Spleen (tissue), 11 donors: ENCODE measurements around the gene MAGI2. TPM values are rescaled to one million over a fixed set of nuclear protein-coding genes. Genes with fewer than 3 reads are reported as not detected.

ENCODE experiments used
- DNase-seq: peaks from one replicate; pipeline ENCODE4 v3.0.0-alpha.2; 2020
- H3K27ac ChIP-seq, 8 donors: fragments of 200-600 bp; sonication (generic) in 7 of 8; 1 replicate in 4 of 8; 2 replicates in 4 of 8; pipeline versions ENCODE4 v1.5.0 to v1.8.0; 2016 to 2021; ENCODE audit warnings: inconsistent platforms in 4 of 8, mild to moderate bottlenecking in 4 of 8, moderate library complexity in 1 of 8
- H3K27me3 ChIP-seq, 7 donors: fragments of 200-600 bp; sonication (generic) in 6 of 7; replicated peaks in 1 of 7; 1 replicate in 4 of 7; 2 replicates in 3 of 7; pipeline versions ENCODE4 v1.5.0 to v1.8.0; 2016 to 2021; ENCODE audit warnings: inconsistent platforms in 3 of 7, mild to moderate bottlenecking in 1 of 7
- H3K36me3 ChIP-seq, 6 donors: fragments of 200-600 bp; sonication (generic) in 5 of 6; 1 replicate in 4 of 6; 2 replicates in 2 of 6; pipeline versions ENCODE4 v1.5.0 to v1.8.0; 2016 to 2021; ENCODE audit warnings: inconsistent platforms in 2 of 6
- H3K4me1 ChIP-seq, 6 donors: fragments of 200-600 bp; sonication (generic) in 5 of 6; 1 replicate in 3 of 6; 2 replicates in 3 of 6; pipeline versions ENCODE4 v1.5.0 to v1.8.0; 2016 to 2021; ENCODE audit warnings: inconsistent platforms in 3 of 6
- H3K4me3 ChIP-seq, 8 donors: fragments of 200-600 bp; sonication (generic) in 7 of 8; 1 replicate in 4 of 8; 2 replicates in 4 of 8; pipeline versions ENCODE4 v1.5.0 to v1.8.0; 2016 to 2021; ENCODE audit warnings: inconsistent platforms in 4 of 8, mild to moderate bottlenecking in 4 of 8, moderate library complexity in 2 of 8
- H3K9me3 ChIP-seq, 8 donors: fragments of 200-600 bp; sonication (generic) in 7 of 8; 1 replicate in 4 of 8; 2 replicates in 4 of 8; pipeline versions ENCODE4 v1.5.0 to v1.8.0; 2016 to 2021; ENCODE audit warnings: inconsistent platforms in 4 of 8
- POLR2A ChIP-seq, 3 donors: fragments of 450-650 bp; IDR thresholded peaks; one replicate each; pipeline ENCODE4 v1.5.1; 2017; ENCODE audit warnings: antibody characterized with exemption in 3 of 3, mild to moderate bottlenecking in 1 of 3
- POLR2AphosphoS5 ChIP-seq, 3 donors: sonication (generic); formaldehyde crosslinking; IDR thresholded peaks; one replicate each; pipeline ENCODE4 v1.5.1; 2017; ENCODE audit warnings: antibody characterized with exemption in 3 of 3
- WGBS, 5 donors: extraction: QIAGEN DNeasy Blood & Tissue Kit in 3 of 5; methylation state at CpG; one replicate each; pipeline versions ENCODE4 v1.1.5 to v1.1.7; 2013 to 2018; 5-methylcytosine and 5-hydroxymethylcytosine counted together
- intact Hi-C: fragments of 100-400 bp; cut with DNase I; formaldehyde crosslinking; loops from one replicate; pipeline ENCODE4 v1.15.0; 2023; ENCODE audit warnings: low total_unique reads
- polyA plus RNA-seq, 3 donors: library from polyadenylated mRNA; stranded (reverse); fragments of 200-250 nt; gene quantifications; one replicate each; pipeline ENCODE4 v1.2.1, GENCODE V29; 2013
- total RNA-seq, 7 donors: library from RNA; depleted of rRNA in 3 of 7; stranded (reverse); fragments of >200 nt in 3 of 7; fragmentation: NEBNext Ultra II Directional in 4 of 7; extraction: Animal tissue kit (Norgen Biotek cat#: 25700) in 4 of 7; gene quantifications; one replicate each; pipeline versions ENCODE4 v1.1.0 to v1.2.1, GENCODE V29; 2016 to 2021
- TF ChIP-seq, protein P1 (sequence below), 11 experiments: fragments of 200-600 bp in 7 of 11; fragments of 450-650 bp in 4 of 11; sonication (generic) in 4 of 11; IDR thresholded peaks in 8 of 11; conservative IDR thresholded peaks in 3 of 11; 1 replicate in 7 of 11; 2 replicates in 4 of 11; pipeline versions ENCODE4 v1.4.0 to v1.8.0; 2016 to 2021; ENCODE audit warnings: antibody characterized with exemption in 11 of 11, inconsistent platforms in 4 of 11, mild to moderate bottlenecking in 1 of 11
- donor health status: healthy with polysubstance abuse.
- donor health status: DM: no; HTN: no; CAD: no; lungs with moderate emphysema.
- donor health status: DM: no; HTN: no; CAD: no.
- donor health status: Bipolar disorder and iron deficiency.
- donor health status: healthy.
- donor health status: DM: no; HTN: no; CAD: no.
- donor health status: DM: yes; HTN: yes; CAD: no.

Gene MAGI2
- total and polyA plus RNA-seq, 10 donors, result 0.74 to 18.1 (median 11.1) TPM

DNA sequence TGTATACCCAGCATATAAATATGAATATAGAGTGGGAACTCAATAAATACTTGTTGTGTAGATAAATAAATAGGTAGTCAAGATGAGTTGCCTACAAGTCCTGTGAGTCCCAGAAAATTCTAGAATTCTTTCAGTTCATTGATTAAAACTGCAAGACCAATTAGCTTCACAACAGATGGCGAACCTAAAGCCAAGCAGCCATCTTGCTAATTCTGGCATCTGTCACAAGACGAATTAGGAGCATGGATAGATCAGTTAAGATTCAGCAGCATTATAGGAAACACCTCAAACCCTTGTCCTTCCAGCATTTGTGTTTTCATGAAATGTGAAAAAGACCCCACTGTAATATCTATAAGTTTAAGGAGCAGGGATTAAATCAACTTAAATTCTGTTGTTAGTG, 552.7 kb downstream of the MAGI2 start:
- TF ChIP-seq POLR2AphosphoS5 (IDR thresholded peaks at IDR 0.05), result no peak
- TF ChIP-seq POLR2A (IDR thresholded peaks at IDR 0.05), result no peak
- TF ChIP-seq, protein P1, sequence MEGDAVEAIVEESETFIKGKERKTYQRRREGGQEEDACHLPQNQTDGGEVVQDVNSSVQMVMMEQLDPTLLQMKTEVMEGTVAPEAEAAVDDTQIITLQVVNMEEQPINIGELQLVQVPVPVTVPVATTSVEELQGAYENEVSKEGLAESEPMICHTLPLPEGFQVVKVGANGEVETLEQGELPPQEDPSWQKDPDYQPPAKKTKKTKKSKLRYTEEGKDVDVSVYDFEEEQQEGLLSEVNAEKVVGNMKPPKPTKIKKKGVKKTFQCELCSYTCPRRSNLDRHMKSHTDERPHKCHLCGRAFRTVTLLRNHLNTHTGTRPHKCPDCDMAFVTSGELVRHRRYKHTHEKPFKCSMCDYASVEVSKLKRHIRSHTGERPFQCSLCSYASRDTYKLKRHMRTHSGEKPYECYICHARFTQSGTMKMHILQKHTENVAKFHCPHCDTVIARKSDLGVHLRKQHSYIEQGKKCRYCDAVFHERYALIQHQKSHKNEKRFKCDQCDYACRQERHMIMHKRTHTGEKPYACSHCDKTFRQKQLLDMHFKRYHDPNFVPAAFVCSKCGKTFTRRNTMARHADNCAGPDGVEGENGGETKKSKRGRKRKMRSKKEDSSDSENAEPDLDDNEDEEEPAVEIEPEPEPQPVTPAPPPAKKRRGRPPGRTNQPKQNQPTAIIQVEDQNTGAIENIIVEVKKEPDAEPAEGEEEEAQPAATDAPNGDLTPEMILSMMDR (IDR thresholded peaks at IDR 0.05 in 8 of 11, conservative IDR thresholded peaks at IDR 0.05 in 3 of 11), result no peak
- 84 to 94% (median 88%) methylated on average over 2 of the region's 2 CpGs for WGBS, 5 donors
- H3K4me1 ChIP-seq, result no peaks in the 10 kb centered on the region
- no peak overlapping the region for H3K27ac ChIP-seq
- intact Hi-C loops, result no loop called here
- no peaks in the 10 kb centered on the region for H3K27me3 ChIP-seq
- DNase-seq, result no peak
- peaks cover 0 to 11% (median 0%) of the 10 kb centered on the region in 8 donors for H3K9me3 ChIP-seq
- H3K36me3 ChIP-seq, result no peaks in the 10 kb centered on the region
- no peak overlapping the region for H3K4me3 ChIP-seq

DNA sequence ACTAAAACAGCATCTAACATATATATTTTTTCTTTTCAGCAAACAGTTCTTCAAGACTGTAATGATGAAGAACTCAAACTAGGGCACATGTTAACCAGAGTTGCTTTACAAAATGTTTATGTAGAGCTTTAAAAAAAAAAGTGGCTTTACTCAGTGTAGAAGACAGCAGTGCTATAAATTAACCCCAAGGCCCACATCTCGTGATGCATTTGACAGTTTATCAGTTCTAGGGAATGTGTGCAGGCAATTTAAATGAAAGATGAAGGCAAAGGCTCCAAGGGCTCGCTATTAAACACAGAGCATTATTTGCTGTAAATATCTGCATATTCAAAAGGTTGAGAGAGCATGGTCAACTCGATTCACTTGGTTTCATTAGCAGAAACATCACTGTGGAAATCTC, 558.1 kb downstream of the MAGI2 start:
- no peaks in the 10 kb centered on the region for H3K36me3 ChIP-seq
- TF ChIP-seq POLR2A (IDR thresholded peaks at IDR 0.05), result no peak
- TF ChIP-seq POLR2AphosphoS5 (IDR thresholded peaks at IDR 0.05), result no peak
- TF ChIP-seq, protein P1 (IDR thresholded peaks at IDR 0.05 in 8 of 11, conservative IDR thresholded peaks at IDR 0.05 in 3 of 11), result no peak
- peaks cover 0 to 12% (median 3%) of the 10 kb centered on the region in 8 donors for H3K9me3 ChIP-seq
- no peak overlapping the region for H3K27ac ChIP-seq
- WGBS, 5 donors, result 52 to 66% (median 60%) methylated on average over 3 of the region's 3 CpGs
- no peaks in the 10 kb centered on the region for H3K4me1 ChIP-seq
- no peak overlapping the region for H3K4me3 ChIP-seq
- no peaks in the 10 kb centered on the region for H3K27me3 ChIP-seq
- intact Hi-C loops, result no loop called here
- DNase-seq, result no peak

DNA sequence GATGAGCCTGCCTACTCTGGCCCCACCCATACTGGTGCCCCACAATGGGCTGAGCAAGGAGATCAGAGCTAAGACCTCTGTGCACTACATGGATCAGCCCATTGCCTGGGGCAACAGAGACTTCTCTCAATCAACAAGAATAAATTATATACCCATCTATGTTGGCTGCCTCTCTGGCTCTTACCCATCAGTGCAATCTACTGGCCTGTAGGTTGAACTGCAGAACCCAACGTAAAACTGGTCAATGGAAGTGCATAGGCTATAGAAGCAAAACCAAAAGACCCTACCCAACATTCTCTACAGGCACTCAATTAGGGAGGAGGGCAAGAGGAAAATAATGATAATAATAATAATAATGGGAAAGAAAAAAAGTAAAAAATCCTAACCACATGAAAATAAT, 574.3 kb downstream of the MAGI2 start:
- Histone ChIP-seq H3K27me3 (no peaks in the 10 kb centered on the region), H3K27ac (no peak overlapping the region), H3K4me1 (no peaks in the 10 kb centered on the region), H3K9me3 (peaks cover 0 to 76% (median 53%) of the 10 kb centered on the region in 8 donors), H3K4me3 (no peak overlapping the region), H3K36me3 (no peaks in the 10 kb centered on the region)
- no peak for DNase-seq
- WGBS, 5 donors, result 72 to 89% (median 76%) methylated on average over 1 of the region's 1 CpG
- intact Hi-C loops, result no loop called here
- TF ChIP-seq POLR2A (IDR thresholded peaks at IDR 0.05) (no peak), POLR2AphosphoS5 (IDR thresholded peaks at IDR 0.05) (no peak)
- TF ChIP-seq, protein P1 (IDR thresholded peaks at IDR 0.05 in 8 of 11, conservative IDR thresholded peaks at IDR 0.05 in 3 of 11), result no peak

DNA sequence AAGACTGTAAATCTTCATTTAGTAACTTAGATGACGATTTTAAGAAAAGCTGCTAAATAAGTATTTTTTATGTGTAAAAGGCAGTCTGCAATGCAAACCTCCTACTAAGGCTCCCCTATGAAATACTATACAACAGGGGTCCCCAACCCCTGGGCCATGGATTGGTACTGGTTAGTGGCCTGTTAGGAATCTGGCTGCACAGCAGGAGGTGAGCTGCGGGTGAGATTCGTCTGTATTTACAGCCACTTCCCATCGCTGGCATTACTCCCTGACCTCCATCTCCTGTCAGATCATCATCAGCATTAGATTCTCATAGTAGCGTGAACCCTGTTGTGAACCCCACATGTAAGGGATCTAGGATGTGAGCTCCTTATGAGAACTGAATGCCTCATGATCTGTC, 580.4 kb downstream of the MAGI2 start:
- Histone ChIP-seq H3K9me3 (peaks cover 0 to 44% (median 25%) of the 10 kb centered on the region in 8 donors), H3K4me1 (no peaks in the 10 kb centered on the region), H3K27me3 (no peaks in the 10 kb centered on the region), H3K36me3 (no peaks in the 10 kb centered on the region), H3K27ac (no peak overlapping the region), H3K4me3 (no peak overlapping the region)
- intact Hi-C loops, result no loop called here
- no peak for DNase-seq
- WGBS, 5 donors, result 70 to 82% (median 77%) methylated on average over 5 of the region's 5 CpGs
- TF ChIP-seq POLR2AphosphoS5 (IDR thresholded peaks at IDR 0.05) (no peak), POLR2A (IDR thresholded peaks at IDR 0.05) (no peak)
- TF ChIP-seq, protein P1 (IDR thresholded peaks at IDR 0.05 in 8 of 11, conservative IDR thresholded peaks at IDR 0.05 in 3 of 11), result no peak
